ENCODE measurements around the gene TUBGCP2.

DNA sequence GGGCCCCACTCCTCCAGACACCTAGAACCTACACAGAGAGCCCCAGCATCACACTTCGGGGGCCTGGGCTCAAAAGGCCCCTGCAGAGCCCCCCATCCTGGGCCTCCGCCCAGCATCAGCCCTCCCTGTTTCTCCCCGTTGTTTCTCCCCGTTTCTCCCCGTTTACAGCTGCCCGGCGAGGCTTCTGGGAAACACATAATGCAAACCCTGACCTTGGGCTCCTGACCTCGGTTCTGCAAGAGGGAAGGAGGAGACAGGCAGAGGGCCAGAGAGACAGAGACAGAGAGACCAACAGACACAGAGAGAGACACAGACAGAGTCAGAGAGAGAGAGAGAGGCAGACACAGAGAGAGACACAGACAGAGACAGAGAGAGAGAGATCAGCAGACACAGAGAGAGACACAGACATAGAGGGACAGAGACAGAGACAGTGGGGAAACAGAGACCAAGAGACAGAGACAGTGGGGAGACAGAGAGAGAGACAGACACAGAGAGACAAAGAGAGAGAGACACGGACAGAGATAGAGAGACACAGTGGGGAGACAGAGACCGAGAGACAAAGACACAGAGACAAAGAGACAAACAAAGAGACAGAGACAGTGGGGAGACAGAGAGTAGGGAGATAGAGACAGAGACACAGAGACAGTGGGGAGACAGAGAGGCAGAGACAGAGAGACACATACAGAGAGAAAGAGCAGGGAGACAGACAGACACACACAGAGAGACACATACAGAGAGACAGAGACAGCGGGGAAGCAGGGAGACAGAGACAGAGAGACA, 58.5 kb downstream of the TUBGCP2 start:
- TF ChIP-seq ZNF24 (tag by site-specific recombination; IDR thresholded peaks at IDR 0.05) (no peak), ZNF768 (tag by site-specific recombination; IDR thresholded peaks at IDR 0.05) (no peak), ZSCAN4 (tag by site-specific recombination; IDR thresholded peaks at IDR 0.05) (no peak), ZNF530 (tag by site-specific recombination; IDR thresholded peaks at IDR 0.05; ENCODE audit: low read depth) (no peak), ZNF777 (tag by site-specific recombination; IDR thresholded peaks at IDR 0.05; ENCODE audit: borderline replicate concordance) (no peak)
- TF ChIP-seq, protein P1, sequence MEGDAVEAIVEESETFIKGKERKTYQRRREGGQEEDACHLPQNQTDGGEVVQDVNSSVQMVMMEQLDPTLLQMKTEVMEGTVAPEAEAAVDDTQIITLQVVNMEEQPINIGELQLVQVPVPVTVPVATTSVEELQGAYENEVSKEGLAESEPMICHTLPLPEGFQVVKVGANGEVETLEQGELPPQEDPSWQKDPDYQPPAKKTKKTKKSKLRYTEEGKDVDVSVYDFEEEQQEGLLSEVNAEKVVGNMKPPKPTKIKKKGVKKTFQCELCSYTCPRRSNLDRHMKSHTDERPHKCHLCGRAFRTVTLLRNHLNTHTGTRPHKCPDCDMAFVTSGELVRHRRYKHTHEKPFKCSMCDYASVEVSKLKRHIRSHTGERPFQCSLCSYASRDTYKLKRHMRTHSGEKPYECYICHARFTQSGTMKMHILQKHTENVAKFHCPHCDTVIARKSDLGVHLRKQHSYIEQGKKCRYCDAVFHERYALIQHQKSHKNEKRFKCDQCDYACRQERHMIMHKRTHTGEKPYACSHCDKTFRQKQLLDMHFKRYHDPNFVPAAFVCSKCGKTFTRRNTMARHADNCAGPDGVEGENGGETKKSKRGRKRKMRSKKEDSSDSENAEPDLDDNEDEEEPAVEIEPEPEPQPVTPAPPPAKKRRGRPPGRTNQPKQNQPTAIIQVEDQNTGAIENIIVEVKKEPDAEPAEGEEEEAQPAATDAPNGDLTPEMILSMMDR (tag by site-specific recombination; IDR thresholded peaks at IDR 0.05), result no peak

Data from HEK293 (cell line).